C4-2B (cell line): Measurements from ENCODE around the gene WWC1.

ENCODE experiments used
- ZFX ChIP-seq: fragments of 450-650 bp; IDR thresholded peaks from 2 replicates; pipeline ENCODE4 v1.6.1; 2017
- TF ChIP-seq, protein P1 (sequence below): fragments of 450-650 bp; conservative IDR thresholded peaks from 2 replicates; pipeline ENCODE4 v1.5.1; 2017; ENCODE audit warnings: mild to moderate bottlenecking

DNA sequence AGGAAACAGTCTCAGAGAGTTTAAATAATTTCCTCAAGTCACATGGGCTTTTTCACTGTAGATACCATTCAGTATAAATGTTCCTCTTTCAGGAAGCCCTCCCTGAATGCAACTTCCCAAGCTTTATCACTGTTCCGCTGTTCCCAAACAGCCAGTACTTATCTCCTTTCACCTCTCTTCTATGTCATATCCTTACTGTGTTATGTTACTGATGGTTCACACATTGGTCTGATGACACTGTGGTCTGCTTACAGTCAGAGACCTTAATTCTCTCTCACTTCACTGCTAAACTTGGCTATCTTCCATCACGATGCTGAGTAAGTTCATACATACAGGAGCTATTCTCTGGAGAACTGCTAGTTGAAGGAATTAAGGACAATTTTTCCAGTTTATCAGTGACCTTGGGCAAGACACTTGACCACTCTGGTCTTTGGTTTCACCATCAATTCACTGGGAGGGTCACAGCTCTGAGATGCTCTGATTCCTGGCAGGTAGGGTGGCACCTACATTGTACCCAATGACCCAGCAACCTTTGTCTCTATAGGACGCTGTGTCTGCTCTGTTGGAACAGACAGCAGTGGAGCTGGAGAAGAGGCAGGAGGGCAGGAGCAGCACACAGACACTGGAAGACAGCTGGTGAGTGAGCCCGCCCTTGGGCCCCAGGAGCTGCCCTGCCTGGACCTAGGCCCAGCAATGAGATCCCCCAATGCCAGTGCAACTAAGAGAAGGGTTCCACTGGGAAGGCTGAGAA is 152.7 kb downstream of the WWC1 start:
- TF ChIP-seq, protein P1, sequence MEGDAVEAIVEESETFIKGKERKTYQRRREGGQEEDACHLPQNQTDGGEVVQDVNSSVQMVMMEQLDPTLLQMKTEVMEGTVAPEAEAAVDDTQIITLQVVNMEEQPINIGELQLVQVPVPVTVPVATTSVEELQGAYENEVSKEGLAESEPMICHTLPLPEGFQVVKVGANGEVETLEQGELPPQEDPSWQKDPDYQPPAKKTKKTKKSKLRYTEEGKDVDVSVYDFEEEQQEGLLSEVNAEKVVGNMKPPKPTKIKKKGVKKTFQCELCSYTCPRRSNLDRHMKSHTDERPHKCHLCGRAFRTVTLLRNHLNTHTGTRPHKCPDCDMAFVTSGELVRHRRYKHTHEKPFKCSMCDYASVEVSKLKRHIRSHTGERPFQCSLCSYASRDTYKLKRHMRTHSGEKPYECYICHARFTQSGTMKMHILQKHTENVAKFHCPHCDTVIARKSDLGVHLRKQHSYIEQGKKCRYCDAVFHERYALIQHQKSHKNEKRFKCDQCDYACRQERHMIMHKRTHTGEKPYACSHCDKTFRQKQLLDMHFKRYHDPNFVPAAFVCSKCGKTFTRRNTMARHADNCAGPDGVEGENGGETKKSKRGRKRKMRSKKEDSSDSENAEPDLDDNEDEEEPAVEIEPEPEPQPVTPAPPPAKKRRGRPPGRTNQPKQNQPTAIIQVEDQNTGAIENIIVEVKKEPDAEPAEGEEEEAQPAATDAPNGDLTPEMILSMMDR: no peak
- no peak for TF ChIP-seq ZFX
